ENCODE measurements around the gene SLC6A13.

The SLC6A13 gene

GRCh38 chr12:177980-178828 is 84.4 kb downstream of the SLC6A13 start:
- DNase-seq (ENCODE audit: low read depth) = no peak

GRCh38 chr12:177336-177979 is 85.2 kb downstream of the SLC6A13 start:
- DNase-seq (ENCODE audit: low read depth) = no peak

GRCh38 chr12:176321-177181 is 86.1 kb downstream of the SLC6A13 start:
- DNase-seq (ENCODE audit: low read depth) = no peak

GRCh38 chr12:175759-176158 is 86.9 kb downstream of the SLC6A13 start:
- no peak for DNase-seq (ENCODE audit: low read depth)

GRCh38 chr12:175250-175649 is 87.4 kb downstream of the SLC6A13 start:
- no peak for DNase-seq (ENCODE audit: low read depth)

GRCh38 chr12:174596-174995 is 88.0 kb downstream of the SLC6A13 start:
- no peak for DNase-seq (ENCODE audit: low read depth)

- DNase-seq (ENCODE audit: low read depth) = no peak
Measured at GRCh38 chr12:174124-174523, 88.5 kb downstream of the SLC6A13 start.

- no peak for DNase-seq (ENCODE audit: low read depth)
Measured at GRCh38 chr12:172732-173161, 89.9 kb downstream of the SLC6A13 start.

GRCh38 chr12:171743-172676 is 90.6 kb downstream of the SLC6A13 start:
- DNase-seq (ENCODE audit: low read depth) = no peak

GRCh38 chr12:171276-171675 is 91.4 kb downstream of the SLC6A13 start:
- no peak for DNase-seq (ENCODE audit: low read depth)
